ENCODE data around the gene ZSCAN31.
A peak's percentile ranks its signal among the peaks of the same experiment; 100 is the strongest.

ZSCAN31 gene

GRCh38 chr6:28353356-28353755, 17.4 kb upstream of the ZSCAN31 start:
- no peak for DNase-seq (ENCODE audit: low read depth)

- no peak for DNase-seq (ENCODE audit: low read depth)
These were observed 15.6 kb upstream of the ZSCAN31 start for GRCh38 chr6:28351493-28351925.

- no peak for DNase-seq (ENCODE audit: low read depth)
These were observed 15.1 kb upstream of the ZSCAN31 start for GRCh38 chr6:28351087-28351486.

GRCh38 chr6:28349892-28350737, 14.2 kb upstream of the ZSCAN31 start, which contains the start of gene ZKSCAN3:
ZKSCAN3 (plus strand) TSS chr6:28349947; CDS start chr6:28359587, 9,640 bp downstream.
- DNase-seq (ENCODE audit: low read depth): peak; percentile 72

- no peak for DNase-seq (ENCODE audit: low read depth)
These were observed 13.5 kb upstream of the ZSCAN31 start for GRCh38 chr6:28349344-28349891.

- no peak for DNase-seq (ENCODE audit: low read depth)
These were observed 11.2 kb upstream of the ZSCAN31 start for GRCh38 chr6:28347119-28347518.

- DNase-seq (ENCODE audit: low read depth): no peak
These were observed 9.3 kb upstream of the ZSCAN31 start for GRCh38 chr6:28345201-28345600.

GRCh38 chr6:28343898-28344677, 8.1 kb upstream of the ZSCAN31 start:
- no peak for DNase-seq (ENCODE audit: low read depth)

GRCh38 chr6:28340310-28341095, 4.6 kb upstream of the ZSCAN31 start:
- no peak for DNase-seq (ENCODE audit: low read depth)

- no peak for DNase-seq (ENCODE audit: low read depth)
These were observed 1.2 kb upstream of the ZSCAN31 start for GRCh38 chr6:28337121-28337520.

- DNase-seq (ENCODE audit: low read depth): peak; percentile 27
These were observed 554 bp upstream of the ZSCAN31 start for GRCh38 chr6:28336284-28337120.

GRCh38 chr6:28335040-28335563, 846 bp downstream of the ZSCAN31 start:
- no peak for DNase-seq (ENCODE audit: low read depth)

- DNase-seq (ENCODE audit: low read depth): no peak
These were observed 1.5 kb downstream of the ZSCAN31 start for GRCh38 chr6:28334286-28335039.

- no peak for DNase-seq (ENCODE audit: low read depth)
These were observed 2.3 kb downstream of the ZSCAN31 start for GRCh38 chr6:28333599-28334018.

GRCh38 chr6:28333047-28333446, 2.9 kb downstream of the ZSCAN31 start:
- DNase-seq (ENCODE audit: low read depth): no peak

- no peak for DNase-seq (ENCODE audit: low read depth)
These were observed 5.9 kb downstream of the ZSCAN31 start for GRCh38 chr6:28330041-28330440.

GRCh38 chr6:28326371-28326948, 9.5 kb downstream of the ZSCAN31 start:
- DNase-seq (ENCODE audit: low read depth): no peak

- no peak for DNase-seq (ENCODE audit: low read depth)
These were observed 12.0 kb downstream of the ZSCAN31 start for GRCh38 chr6:28323813-28324424.

- no peak for DNase-seq (ENCODE audit: low read depth)
These were observed 13.3 kb downstream of the ZSCAN31 start for GRCh38 chr6:28322661-28323060.
